GM12878 (cell line): ENCODE results near the gene CCDC12. TPM values are rescaled to one million over a fixed set of nuclear protein-coding genes. Genes with fewer than 3 reads are reported as not detected.

Experiments
- ATAC-seq: fragments of 200-7000 bp; cut with Tn5 transposase; 3 replicates; pipeline ENCODE4 v1.9.1; 2020; ENCODE audit warnings: mild to moderate bottlenecking, moderate library complexity
- BruUV-seq: library from RNA; stranded (reverse); fragments of 400-500 nt; replicated peaks from 2 replicates; lab custom pipeline; 2021; lab: Mats Ljungman, UMichigan
- CTCF ChIA-PET: fragments of 300-600 bp; sonication (Branson Sonifier 250); formaldehyde crosslinking; extraction: SDS; loops from one replicate; lab custom pipeline; 2021; ENCODE audit warnings: inconsistent platforms; lab: Yijun Ruan, JAX
- POLR2A ChIA-PET: fragments of 350-600 bp; formaldehyde crosslinking; extraction: SDS; loops from one replicate; lab custom pipeline; 2021; ENCODE audit warnings: inconsistent platforms; lab: Charles Lee
- RAD21 ChIA-PET: fragments of 300-600 bp; sonication (Branson Sonifier 250); formaldehyde crosslinking; loops from one replicate; lab custom pipeline; 2023; ENCODE audit warnings: antibody characterized with exemption; ENCODE audit not compliant: unreplicated experiment; lab: Charles Lee
- SMC1A ChIA-PET: fragments of 300-600 bp; sonication (Branson Sonifier 250); formaldehyde crosslinking; loops from one replicate; lab custom pipeline; 2023; ENCODE audit not compliant: unreplicated experiment, uncharacterized antibody; lab: Charles Lee
- DNase-seq: peaks from one replicate; pipeline ENCODE4 v3.0.0-alpha.2; 2011; ENCODE audit warnings: low read depth, low spot score
- FAIRE-seq: peaks from 3 replicates; lab custom pipeline; 2011; peaks lifted over from hg19 to GRCh38; lab: Jason Lieb, UNC
- H2AFZ ChIP-seq: 2 replicates; pipeline ENCODE4 v1.6.0; 2011; ENCODE audit warnings: low read depth, low read length, control low read depth; ENCODE audit not compliant: control insufficient read depth
- H3K27ac ChIP-seq: 2 replicates; pipeline ENCODE4 v1.5.1; 2011; ENCODE audit warnings: control low read depth; ENCODE audit not compliant: control insufficient read depth, insufficient read depth
- H3K27me3 ChIP-seq, 2 experiments: replicated peaks in 1 of 2; 2 replicates each; pipeline versions ENCODE4 v1.6.0 to v1.6.1; 2011; ENCODE audit warnings: low read length in 1 of 2; ENCODE audit not compliant: control insufficient read depth in 2 of 2, insufficient read depth in 2 of 2
- H3K36me3 ChIP-seq, 2 experiments: 2 replicates each; pipeline ENCODE4 v1.5.1; 2011; ENCODE audit warnings: low read length in 1 of 2; ENCODE audit not compliant: control insufficient read depth in 2 of 2, insufficient read depth in 2 of 2
- H3K4me1 ChIP-seq: 2 replicates; pipeline ENCODE4 v1.6.1; 2011; ENCODE audit warnings: mild to moderate bottlenecking, low read length, moderate library complexity, mixed read lengths; ENCODE audit not compliant: control insufficient read depth, insufficient read depth
- H3K4me2 ChIP-seq: 2 replicates; pipeline ENCODE4 v1.6.0; 2011; ENCODE audit warnings: control low read depth; ENCODE audit not compliant: control insufficient read depth, insufficient read depth
- H3K4me3 ChIP-seq: fragments of 200-600 bp; sonication (generic); 2 replicates; pipeline ENCODE4 v1.5.1; 2016
- H3K79me2 ChIP-seq: 2 replicates; pipeline ENCODE4 v1.6.0; 2011; ENCODE audit warnings: low read length; ENCODE audit not compliant: control insufficient read depth, insufficient read depth
- H3K9ac ChIP-seq: 2 replicates; pipeline ENCODE4 v1.8.0; 2011; ENCODE audit warnings: low read length, control low read depth, mixed read lengths; ENCODE audit not compliant: control insufficient read depth, insufficient read depth
- H3K9me3 ChIP-seq: replicated peaks from 3 replicates; pipeline ENCODE4 v1.5.1; 2011; ENCODE audit warnings: mild to moderate bottlenecking, low read length; ENCODE audit not compliant: control insufficient read depth, insufficient read depth
- H4K20me1 ChIP-seq: 2 replicates; pipeline ENCODE4 v1.6.0; 2011; ENCODE audit not compliant: control insufficient read depth, insufficient read depth
- BMI1 ChIP-seq: fragments of 450-650 bp; IDR thresholded peaks from 2 replicates; pipeline ENCODE4 v1.6.1; 2016; ENCODE audit warnings: mild to moderate bottlenecking, moderate library complexity, borderline replicate concordance
- CBX3 ChIP-seq: fragments of 200-600 bp; sonication (generic); IDR thresholded peaks from 2 replicates; pipeline ENCODE4 v1.6.1; 2016; ENCODE audit warnings: low read depth, borderline replicate concordance
- NFIC ChIP-seq: IDR thresholded peaks from 2 replicates; pipeline ENCODE4 v1.6.1; 2012; ENCODE audit warnings: low read depth, mild to moderate bottlenecking, inconsistent platforms, low read length, moderate library complexity
- NFXL1 ChIP-seq: fragments of 450-650 bp; IDR thresholded peaks from 2 replicates; pipeline ENCODE4 v1.6.1; 2017; ENCODE audit warnings: antibody characterized with exemption, mild to moderate bottlenecking, borderline replicate concordance
- TCF7 ChIP-seq: IDR thresholded peaks from 2 replicates; pipeline ENCODE4 v1.6.1; 2014; ENCODE audit warnings: antibody characterized with exemption, borderline replicate concordance
- ZNF217 ChIP-seq: fragments of 450-650 bp; IDR thresholded peaks from 2 replicates; pipeline ENCODE4 v1.6.1; 2017; ENCODE audit warnings: antibody characterized with exemption, mild to moderate bottlenecking
- WGBS: methylation state at CpG from one replicate; pipeline ENCODE4 v1.1.6; 2016; ENCODE audit warnings: low lambda C conversion rate; ENCODE audit not compliant: insufficient replicate concordance, insufficient coverage; ENCODE audit errors: missing lambda C conversion rate; 5-methylcytosine and 5-hydroxymethylcytosine counted together
- in situ Hi-C: fragments of 300-500 bp; cut with MboI; formaldehyde crosslinking; loops from 9 replicates; pipeline ENCODE4 v1.14.3; 2018; ENCODE audit warnings: mixed read lengths
- intact Hi-C: fragments of 100-400 bp; cut with micrococcal nuclease; formaldehyde crosslinking; loops from one replicate; pipeline ENCODE4 v1.14.2; 2022; ENCODE audit not compliant: unreplicated experiment
- polyA plus RNA-seq, 11 experiments: library from polyadenylated mRNA; depleted of rRNA in 4 of 11; unstranded in 6 of 11; stranded (reverse) in 5 of 11; fragments of >200 nt; fragmentation: Nextera tagmentation in 4 of 11; fragmentation: Illumina TruSeq in 1 of 11; extraction: Ambion mirVana in 4 of 11; extraction: Trizol in 1 of 11; gene quantifications; 1 replicate in 1 of 11; 2 replicates in 10 of 11; pipeline versions ENCODE4 v1.2.1 to v1.2.3, GENCODE V29; 2011 to 2016; ENCODE audit warnings: inconsistent platforms in 2 of 11, missing spikeins in 2 of 11, low read depth in 1 of 11
- total RNA-seq, 4 experiments: library from RNA; depleted of rRNA in 3 of 4; stranded (reverse); fragments of >200 nt in 3 of 4; fragmentation: Illumina TruSeq in 1 of 4; extraction: Trizol in 1 of 4; gene quantifications; 2 replicates each; pipeline versions ENCODE4 v1.2.1 to v1.2.3, GENCODE V29; 2013 to 2021
- TF ChIP-seq, protein P1 (sequence below): fragments of 450-650 bp; IDR thresholded peaks from 2 replicates; pipeline ENCODE4 v1.6.1; 2017; ENCODE audit warnings: borderline replicate concordance
- TF ChIP-seq, protein P2 (sequence below): fragments of 450-650 bp; IDR thresholded peaks from 2 replicates; pipeline ENCODE4 v1.6.1; 2018; ENCODE audit warnings: mild to moderate bottlenecking, low read depth, moderate library complexity; ENCODE audit not compliant: partially characterized antibody
- TF ChIP-seq, protein P3 (sequence below): fragments of 450-650 bp; IDR thresholded peaks from 2 replicates; pipeline ENCODE4 v1.6.1; 2017; ENCODE audit warnings: mild to moderate bottlenecking, moderate library complexity

CCDC12 gene
- total and polyA plus RNA-seq, 10 of the 15 experiments (the other 5 are each of a cell fraction or from before 2014, with no cell fraction given): 9.2 to 91.4 (median 61.3) TPM

DNA sequence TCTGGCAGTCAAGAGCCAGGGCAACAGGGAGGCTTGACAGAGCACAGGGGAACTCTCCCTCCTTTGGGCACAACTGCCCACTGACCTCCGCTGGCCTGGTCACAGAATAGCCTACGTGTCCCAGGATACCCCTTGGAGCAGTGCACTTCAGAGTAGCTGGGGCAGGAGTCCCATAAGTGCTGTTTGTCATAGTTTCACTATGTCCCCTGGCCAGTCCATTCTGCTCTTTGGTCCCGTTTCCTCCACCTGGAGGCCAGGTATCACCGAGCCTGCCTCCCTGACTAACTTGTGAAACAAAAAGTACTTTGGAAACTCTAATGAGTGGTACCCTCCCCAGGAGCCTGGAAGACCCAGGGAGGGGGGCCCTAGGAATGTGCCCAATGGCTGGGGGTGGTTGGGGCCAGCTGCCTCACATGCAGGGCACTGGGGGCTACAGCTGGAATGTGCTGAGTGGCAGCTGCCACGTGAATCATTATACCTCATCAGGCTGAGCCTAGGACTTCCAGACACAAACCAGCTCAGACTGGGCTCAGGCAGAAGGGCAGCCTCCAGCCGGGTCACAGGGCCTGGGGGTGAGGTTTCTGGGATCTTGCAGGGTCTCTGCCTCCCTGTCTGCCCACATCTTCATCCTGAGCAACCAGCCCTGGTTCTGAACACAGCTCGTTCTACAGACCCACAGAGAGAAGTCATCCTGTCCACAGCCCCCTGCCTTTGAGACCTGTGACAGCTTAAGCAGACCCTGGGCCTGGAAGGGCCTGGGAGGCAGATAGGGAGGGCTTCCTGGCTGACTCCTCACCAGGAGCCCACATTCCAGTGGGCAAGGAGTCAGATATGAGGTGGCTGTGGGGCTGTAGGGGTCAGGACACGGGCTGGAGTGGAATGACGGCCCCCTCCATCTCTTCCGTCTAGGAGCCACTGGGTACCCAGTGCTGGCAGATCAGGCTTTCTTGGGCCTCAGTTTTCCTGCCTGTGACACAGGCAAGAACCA, 99.9 kb downstream of the CCDC12 start:
- CTCF ChIA-PET: no interaction called here
- RAD21 ChIA-PET: interaction anchor here (1.4 to 1.8 kb wide), 2 partner anchors 10 to 18 kb away, joined by 3 to 6 read pairs; no protein-coding TSS in a partner anchor
- Histone ChIP-seq H3K4me2 (no peak overlapping the region), H3K9ac (no peak overlapping the region), H3K27ac (no peak overlapping the region), H3K9me3 (no peaks in the 10 kb centered on the region), H3K4me3 (no peak overlapping the region), H3K4me1 (peaks cover 7% of the 10 kb centered on the region), H3K79me2 (no peaks in the 10 kb centered on the region), H3K36me3 (no peaks in the 10 kb centered on the region), H3K27me3 (peaks cover 2 to 3% of the 10 kb centered on the region in 2 experiments; a peak in 1 of 4 replicates), H4K20me1 (no peaks in the 10 kb centered on the region), H2AFZ (no peak overlapping the region)
- DNase-seq (no peak), FAIRE-seq (no peak), ATAC-seq (no peak)
- TF ChIP-seq CBX3 (no peak), ZNF217 (no peak), TCF7 (no peak), BMI1 (no peak), NFIC (no peak), NFXL1 (no peak)
- TF ChIP-seq, protein P1, sequence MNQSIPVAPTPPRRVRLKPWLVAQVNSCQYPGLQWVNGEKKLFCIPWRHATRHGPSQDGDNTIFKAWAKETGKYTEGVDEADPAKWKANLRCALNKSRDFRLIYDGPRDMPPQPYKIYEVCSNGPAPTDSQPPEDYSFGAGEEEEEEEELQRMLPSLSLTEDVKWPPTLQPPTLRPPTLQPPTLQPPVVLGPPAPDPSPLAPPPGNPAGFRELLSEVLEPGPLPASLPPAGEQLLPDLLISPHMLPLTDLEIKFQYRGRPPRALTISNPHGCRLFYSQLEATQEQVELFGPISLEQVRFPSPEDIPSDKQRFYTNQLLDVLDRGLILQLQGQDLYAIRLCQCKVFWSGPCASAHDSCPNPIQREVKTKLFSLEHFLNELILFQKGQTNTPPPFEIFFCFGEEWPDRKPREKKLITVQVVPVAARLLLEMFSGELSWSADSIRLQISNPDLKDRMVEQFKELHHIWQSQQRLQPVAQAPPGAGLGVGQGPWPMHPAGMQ: no peak
- TF ChIP-seq, protein P2, sequence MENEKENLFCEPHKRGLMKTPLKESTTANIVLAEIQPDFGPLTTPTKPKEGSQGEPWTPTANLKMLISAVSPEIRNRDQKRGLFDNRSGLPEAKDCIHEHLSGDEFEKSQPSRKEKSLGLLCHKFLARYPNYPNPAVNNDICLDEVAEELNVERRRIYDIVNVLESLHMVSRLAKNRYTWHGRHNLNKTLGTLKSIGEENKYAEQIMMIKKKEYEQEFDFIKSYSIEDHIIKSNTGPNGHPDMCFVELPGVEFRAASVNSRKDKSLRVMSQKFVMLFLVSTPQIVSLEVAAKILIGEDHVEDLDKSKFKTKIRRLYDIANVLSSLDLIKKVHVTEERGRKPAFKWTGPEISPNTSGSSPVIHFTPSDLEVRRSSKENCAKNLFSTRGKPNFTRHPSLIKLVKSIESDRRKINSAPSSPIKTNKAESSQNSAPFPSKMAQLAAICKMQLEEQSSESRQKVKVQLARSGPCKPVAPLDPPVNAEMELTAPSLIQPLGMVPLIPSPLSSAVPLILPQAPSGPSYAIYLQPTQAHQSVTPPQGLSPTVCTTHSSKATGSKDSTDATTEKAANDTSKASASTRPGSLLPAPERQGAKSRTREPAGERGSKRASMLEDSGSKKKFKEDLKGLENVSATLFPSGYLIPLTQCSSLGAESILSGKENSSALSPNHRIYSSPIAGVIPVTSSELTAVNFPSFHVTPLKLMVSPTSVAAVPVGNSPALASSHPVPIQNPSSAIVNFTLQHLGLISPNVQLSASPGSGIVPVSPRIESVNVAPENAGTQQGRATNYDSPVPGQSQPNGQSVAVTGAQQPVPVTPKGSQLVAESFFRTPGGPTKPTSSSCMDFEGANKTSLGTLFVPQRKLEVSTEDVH: no peak
- TF ChIP-seq, protein P3, sequence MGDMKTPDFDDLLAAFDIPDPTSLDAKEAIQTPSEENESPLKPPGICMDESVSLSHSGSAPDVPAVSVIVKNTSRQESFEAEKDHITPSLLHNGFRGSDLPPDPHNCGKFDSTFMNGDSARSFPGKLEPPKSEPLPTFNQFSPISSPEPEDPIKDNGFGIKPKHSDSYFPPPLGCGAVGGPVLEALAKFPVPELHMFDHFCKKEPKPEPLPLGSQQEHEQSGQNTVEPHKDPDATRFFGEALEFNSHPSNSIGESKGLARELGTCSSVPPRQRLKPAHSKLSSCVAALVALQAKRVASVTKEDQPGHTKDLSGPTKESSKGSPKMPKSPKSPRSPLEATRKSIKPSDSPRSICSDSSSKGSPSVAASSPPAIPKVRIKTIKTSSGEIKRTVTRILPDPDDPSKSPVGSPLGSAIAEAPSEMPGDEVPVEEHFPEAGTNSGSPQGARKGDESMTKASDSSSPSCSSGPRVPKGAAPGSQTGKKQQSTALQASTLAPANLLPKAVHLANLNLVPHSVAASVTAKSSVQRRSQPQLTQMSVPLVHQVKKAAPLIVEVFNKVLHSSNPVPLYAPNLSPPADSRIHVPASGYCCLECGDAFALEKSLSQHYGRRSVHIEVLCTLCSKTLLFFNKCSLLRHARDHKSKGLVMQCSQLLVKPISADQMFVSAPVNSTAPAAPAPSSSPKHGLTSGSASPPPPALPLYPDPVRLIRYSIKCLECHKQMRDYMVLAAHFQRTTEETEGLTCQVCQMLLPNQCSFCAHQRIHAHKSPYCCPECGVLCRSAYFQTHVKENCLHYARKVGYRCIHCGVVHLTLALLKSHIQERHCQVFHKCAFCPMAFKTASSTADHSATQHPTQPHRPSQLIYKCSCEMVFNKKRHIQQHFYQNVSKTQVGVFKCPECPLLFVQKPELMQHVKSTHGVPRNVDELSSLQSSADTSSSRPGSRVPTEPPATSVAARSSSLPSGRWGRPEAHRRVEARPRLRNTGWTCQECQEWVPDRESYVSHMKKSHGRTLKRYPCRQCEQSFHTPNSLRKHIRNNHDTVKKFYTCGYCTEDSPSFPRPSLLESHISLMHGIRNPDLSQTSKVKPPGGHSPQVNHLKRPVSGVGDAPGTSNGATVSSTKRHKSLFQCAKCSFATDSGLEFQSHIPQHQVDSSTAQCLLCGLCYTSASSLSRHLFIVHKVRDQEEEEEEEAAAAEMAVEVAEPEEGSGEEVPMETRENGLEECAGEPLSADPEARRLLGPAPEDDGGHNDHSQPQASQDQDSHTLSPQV: no peak
- in situ Hi-C loops: no loop called here
- 44% methylated on average over 10 of the region's 10 CpGs for WGBS
- SMC1A ChIA-PET: interaction anchor here (1.3 kb wide), 1 partner anchor 19 kb away, joined by 4 read pairs; no protein-coding TSS in a partner anchor
- intact Hi-C loops: no loop called here
- POLR2A ChIA-PET: no interaction called here
- BruUV-seq: no TSS peak
